GM23248 (cell line): ENCODE data around the gene RICTOR. TPM values are rescaled to one million over a fixed set of nuclear protein-coding genes. Genes with fewer than 3 reads are reported as not detected.
A peak's percentile ranks its signal among the peaks of the same experiment; 100 is the strongest.

ENCODE experiments used
- DNase-seq: peaks from one replicate; pipeline ENCODE4 v3.0.0-alpha.2; 2015
- H2AFZ ChIP-seq: fragments of 200-600 bp; sonication (generic); 2 replicates; pipeline ENCODE4 v1.6.1; 2016; ENCODE audit warnings: antibody characterized with exemption
- H3F3A ChIP-seq: fragments of 200-600 bp; sonication (generic); 2 replicates; pipeline ENCODE4 v1.6.1; 2016; ENCODE audit warnings: mild to moderate bottlenecking, antibody characterized with exemption, mixed run types; ENCODE audit not compliant: insufficient read depth
- H3K27ac ChIP-seq: fragments of 200-600 bp; sonication (generic); 2 replicates; pipeline ENCODE4 v1.5.1; 2016; ENCODE audit warnings: mild to moderate bottlenecking
- H3K27me3 ChIP-seq: fragments of 200-600 bp; sonication (generic); replicated peaks from 2 replicates; pipeline ENCODE4 v1.6.1; 2016; ENCODE audit warnings: mild to moderate bottlenecking; ENCODE audit not compliant: insufficient read depth
- H3K36me3 ChIP-seq: fragments of 200-600 bp; sonication (generic); 2 replicates; pipeline ENCODE4 v1.6.1; 2016; ENCODE audit warnings: low read depth, mild to moderate bottlenecking
- H3K4me1 ChIP-seq: fragments of 200-600 bp; sonication (generic); 2 replicates; pipeline ENCODE4 v1.6.1; 2016; ENCODE audit warnings: mild to moderate bottlenecking; ENCODE audit not compliant: insufficient read depth
- H3K4me2 ChIP-seq: fragments of 200-600 bp; sonication (generic); one replicate; pipeline ENCODE4 v1.6.1; 2016; ENCODE audit warnings: mild to moderate bottlenecking; ENCODE audit not compliant: unreplicated experiment
- H3K4me3 ChIP-seq: fragments of 200-600 bp; sonication (generic); 2 replicates; pipeline ENCODE4 v1.5.1; 2016; ENCODE audit warnings: mild to moderate bottlenecking
- H3K79me2 ChIP-seq: fragments of 200-600 bp; sonication (generic); 2 replicates; pipeline ENCODE4 v1.6.1; 2016; ENCODE audit warnings: mild to moderate bottlenecking; ENCODE audit not compliant: insufficient read depth
- H3K9ac ChIP-seq: fragments of 200-600 bp; sonication (generic); 2 replicates; pipeline ENCODE4 v1.6.1; 2016; ENCODE audit warnings: mild to moderate bottlenecking
- H3K9me2 ChIP-seq: fragments of 200-600 bp; sonication (generic); 2 replicates; pipeline ENCODE4 v1.6.1; 2016; ENCODE audit warnings: mixed run types, mild to moderate bottlenecking, moderate library complexity; ENCODE audit not compliant: insufficient read depth
- H3K9me3 ChIP-seq: fragments of 200-600 bp; sonication (generic); one replicate; pipeline ENCODE4 v1.6.1; 2017; ENCODE audit warnings: low read depth
- H4K20me1 ChIP-seq: fragments of 200-600 bp; sonication (generic); 2 replicates; pipeline ENCODE4 v1.6.0; 2016; ENCODE audit not compliant: insufficient read depth
- EZH2 ChIP-seq: fragments of 200-600 bp; sonication (generic); IDR thresholded peaks from 2 replicates; pipeline ENCODE4 v1.6.1; 2018; ENCODE audit warnings: antibody characterized with exemption, mild to moderate bottlenecking; ENCODE audit not compliant: insufficient read depth, poor library complexity, severe bottlenecking
- EZH2phosphoT487 ChIP-seq: fragments of 200-600 bp; sonication (generic); IDR thresholded peaks from 2 replicates; pipeline ENCODE4 v1.6.1; 2018; ENCODE audit warnings: antibody characterized with exemption, moderate library complexity, mild to moderate bottlenecking, low read depth; ENCODE audit not compliant: insufficient read depth
- WGBS, 2 experiments: methylation state at CpG; one replicate each; pipeline ENCODE4 v1.1.6; 2015 to 2017; ENCODE audit warnings: low lambda C conversion rate in 2 of 2, low coverage in 1 of 2; ENCODE audit errors: missing lambda C conversion rate in 2 of 2; 5-methylcytosine and 5-hydroxymethylcytosine counted together
- in situ Hi-C: fragments of 300-500 bp; cut with MboI; formaldehyde crosslinking; loops from 2 replicates; pipeline ENCODE4 v1.15.0; 2020
- polyA plus RNA-seq: library from polyadenylated mRNA; unstranded; fragments of >200 nt; fragmentation: Nextera tagmentation; extraction: Ambion mirVana; gene quantifications from 2 replicates; pipeline ENCODE4 v1.2.1, GENCODE V29; 2016
- total RNA-seq: library from RNA; depleted of rRNA; stranded (reverse); fragments of >200 nt; shearing (Covaris generic); gene quantifications from 2 replicates; pipeline ENCODE4 v1.2.3, GENCODE V29; 2014

RICTOR gene
- total and polyA plus RNA-seq, 2 experiments from 2014 or later, result 5.7 to 12.5 TPM

- Histone ChIP-seq H3K9ac (peak overlapping the region; percentile 55), H4K20me1 (0 out of 2 replicates have a peak, but pooled peaks cover 5% of the 10 kb centered on the region), H3K4me1 (peaks cover 32% of the 10 kb centered on the region), H3K4me2 (peak overlapping the region; percentile 46), H3K27ac (peak overlapping the region; percentile 73), H3K27me3 (no peaks in the 10 kb centered on the region), H2AFZ (no peak overlapping the region), H3F3A (peaks cover 65% of the 10 kb centered on the region), H3K36me3 (peaks cover 47% of the 10 kb centered on the region), H3K9me3 (no peaks in the 10 kb centered on the region), H3K4me3 (no peak overlapping the region), H3K79me2 (peaks cover 24% of the 10 kb centered on the region), H3K9me2 (no peaks in the 10 kb centered on the region)
- 40% methylated on average over 3 of the region's 3 CpGs for WGBS, 2 experiments
- TF ChIP-seq EZH2phosphoT487 (no peak), EZH2 (no peak)
- in situ Hi-C loops, result no loop called here
- DNase-seq, result peak; percentile 77
These were observed 148.1 kb downstream of the RICTOR start for GRCh38 chr5:38926121-38926520.

- H4K20me1 ChIP-seq, result 0 out of 2 replicates have a peak, but pooled peaks cover 5% of the 10 kb centered on the region
- peak overlapping the region; percentile 55 for H3K9ac ChIP-seq
- H3K4me3 ChIP-seq, result no peak overlapping the region
- H3K9me2 ChIP-seq, result no peaks in the 10 kb centered on the region
- H3K36me3 ChIP-seq, result peaks cover 51% of the 10 kb centered on the region
- in situ Hi-C loops, result no loop called here
- H3K9me3 ChIP-seq, result no peaks in the 10 kb centered on the region
- H3K4me2 ChIP-seq, result peak overlapping the region; percentile 46
- H3F3A ChIP-seq, result peaks cover 71% of the 10 kb centered on the region
- H3K27me3 ChIP-seq, result no peaks in the 10 kb centered on the region
- WGBS, 2 experiments, result 71 to 77% methylated on average over 6 of the region's 6 CpGs
- peak; percentile 82 for DNase-seq
- peaks cover 18% of the 10 kb centered on the region for H3K79me2 ChIP-seq
- TF ChIP-seq EZH2phosphoT487 (no peak), EZH2 (no peak)
- no peak overlapping the region for H2AFZ ChIP-seq
- H3K4me1 ChIP-seq, result peaks cover 32% of the 10 kb centered on the region
- H3K27ac ChIP-seq, result peak overlapping the region; percentile 73
These were observed 148.9 kb downstream of the RICTOR start for GRCh38 chr5:38925154-38925925.

GRCh38 chr5:38923661-38924451, 150.3 kb downstream of the RICTOR start:
- Histone ChIP-seq H3K9me3 (no peaks in the 10 kb centered on the region), H3K4me3 (no peak overlapping the region), H3K27me3 (no peaks in the 10 kb centered on the region), H3K4me2 (no peak overlapping the region), H3F3A (peaks cover 69% of the 10 kb centered on the region), H3K9me2 (no peaks in the 10 kb centered on the region), H4K20me1 (0 out of 2 replicates have a peak, but pooled peaks cover 5% of the 10 kb centered on the region), H3K36me3 (peaks cover 57% of the 10 kb centered on the region), H3K9ac (no peak overlapping the region), H3K27ac (peak overlapping the region; percentile 73; the same call in 1 of the 2 replicates), H2AFZ (no peak overlapping the region), H3K79me2 (0 out of 2 replicates have a peak, but pooled peaks cover 5% of the 10 kb centered on the region), H3K4me1 (peaks cover 32% of the 10 kb centered on the region)
- 82 to 84% methylated on average over 3 of the region's 3 CpGs for WGBS, 2 experiments
- TF ChIP-seq EZH2phosphoT487 (no peak), EZH2 (no peak)
- DNase-seq, result peak; percentile 33
- in situ Hi-C loops, result no loop called here

GRCh38 chr5:38922199-38922598, 152.0 kb downstream of the RICTOR start:
- 0% methylated on average over 1 of the region's 1 CpG for WGBS, 2 experiments
- TF ChIP-seq EZH2phosphoT487 (no peak), EZH2 (no peak)
- Histone ChIP-seq H3K27ac (no peak overlapping the region), H3K4me2 (no peak overlapping the region), H3K4me1 (peaks cover 32% of the 10 kb centered on the region), H3K4me3 (no peak overlapping the region), H4K20me1 (0 out of 2 replicates have a peak, but pooled peaks cover 5% of the 10 kb centered on the region), H3K27me3 (no peaks in the 10 kb centered on the region), H2AFZ (no peak overlapping the region), H3K36me3 (peaks cover 56% of the 10 kb centered on the region; the same call in 1 of the 2 replicates), H3K9me2 (no peaks in the 10 kb centered on the region), H3K9ac (no peak overlapping the region), H3F3A (peaks cover 55% of the 10 kb centered on the region), H3K9me3 (no peaks in the 10 kb centered on the region), H3K79me2 (no peaks in the 10 kb centered on the region)
- in situ Hi-C loops, result no loop called here
- DNase-seq, result peak; percentile 69
